ENCODE data around the gene MAPK10.

- TF ChIP-seq CTCF (IDR thresholded peaks at IDR 0.05) (no peak), BCL3 (IDR thresholded peaks at IDR 0.05) (no peak), POLR2A (IDR thresholded peaks at IDR 0.05; ENCODE audit: low read length) (no peak), FOXS1 (CRISPR knock-in tag; IDR thresholded peaks at IDR 0.05) (no peak), USF2 (IDR thresholded peaks at IDR 0.05) (no peak)
Observed at GRCh38 chr4:86272669-86273068, 87.2 kb downstream of the MAPK10 start.
